GM12878 (cell line): ENCODE measurements around the gene TBCK. TPM values are rescaled to one million over a fixed set of nuclear protein-coding genes. Genes with fewer than 3 reads are reported as not detected.

Source experiments
- ATAC-seq: fragments of 200-7000 bp; cut with Tn5 transposase; 3 replicates; pipeline ENCODE4 v1.9.1; 2020; ENCODE audit warnings: mild to moderate bottlenecking, moderate library complexity
- BruUV-seq: library from RNA; stranded (reverse); fragments of 400-500 nt; replicated peaks from 2 replicates; lab custom pipeline; 2021; lab: Mats Ljungman, UMichigan
- CTCF ChIA-PET: fragments of 300-600 bp; sonication (Branson Sonifier 250); formaldehyde crosslinking; extraction: SDS; loops from one replicate; lab custom pipeline; 2021; ENCODE audit warnings: inconsistent platforms; lab: Yijun Ruan, JAX
- POLR2A ChIA-PET: fragments of 350-600 bp; formaldehyde crosslinking; extraction: SDS; loops from one replicate; lab custom pipeline; 2021; ENCODE audit warnings: inconsistent platforms; lab: Charles Lee
- RAD21 ChIA-PET: fragments of 300-600 bp; sonication (Branson Sonifier 250); formaldehyde crosslinking; loops from one replicate; lab custom pipeline; 2023; ENCODE audit warnings: antibody characterized with exemption; ENCODE audit not compliant: unreplicated experiment; lab: Charles Lee
- SMC1A ChIA-PET: fragments of 300-600 bp; sonication (Branson Sonifier 250); formaldehyde crosslinking; loops from one replicate; lab custom pipeline; 2023; ENCODE audit not compliant: unreplicated experiment, uncharacterized antibody; lab: Charles Lee
- DNase-seq: peaks from one replicate; pipeline ENCODE4 v3.0.0-alpha.2; 2011; ENCODE audit warnings: low read depth, low spot score
- FAIRE-seq: peaks from 3 replicates; lab custom pipeline; 2011; peaks lifted over from hg19 to GRCh38; lab: Jason Lieb, UNC
- H2AFZ ChIP-seq: 2 replicates; pipeline ENCODE4 v1.6.0; 2011; ENCODE audit warnings: low read depth, low read length, control low read depth; ENCODE audit not compliant: control insufficient read depth
- H3K27ac ChIP-seq: 2 replicates; pipeline ENCODE4 v1.5.1; 2011; ENCODE audit warnings: control low read depth; ENCODE audit not compliant: control insufficient read depth, insufficient read depth
- H3K27me3 ChIP-seq, 2 experiments: replicated peaks in 1 of 2; 2 replicates each; pipeline versions ENCODE4 v1.6.0 to v1.6.1; 2011; ENCODE audit warnings: low read length in 1 of 2; ENCODE audit not compliant: control insufficient read depth in 2 of 2, insufficient read depth in 2 of 2
- H3K36me3 ChIP-seq, 2 experiments: 2 replicates each; pipeline ENCODE4 v1.5.1; 2011; ENCODE audit warnings: low read length in 1 of 2; ENCODE audit not compliant: control insufficient read depth in 2 of 2, insufficient read depth in 2 of 2
- H3K4me1 ChIP-seq: 2 replicates; pipeline ENCODE4 v1.6.1; 2011; ENCODE audit warnings: mild to moderate bottlenecking, low read length, moderate library complexity, mixed read lengths; ENCODE audit not compliant: control insufficient read depth, insufficient read depth
- H3K4me2 ChIP-seq: 2 replicates; pipeline ENCODE4 v1.6.0; 2011; ENCODE audit warnings: control low read depth; ENCODE audit not compliant: control insufficient read depth, insufficient read depth
- H3K4me3 ChIP-seq: fragments of 200-600 bp; sonication (generic); 2 replicates; pipeline ENCODE4 v1.5.1; 2016
- H3K79me2 ChIP-seq: 2 replicates; pipeline ENCODE4 v1.6.0; 2011; ENCODE audit warnings: low read length; ENCODE audit not compliant: control insufficient read depth, insufficient read depth
- H3K9ac ChIP-seq: 2 replicates; pipeline ENCODE4 v1.8.0; 2011; ENCODE audit warnings: low read length, control low read depth, mixed read lengths; ENCODE audit not compliant: control insufficient read depth, insufficient read depth
- H3K9me3 ChIP-seq: replicated peaks from 3 replicates; pipeline ENCODE4 v1.5.1; 2011; ENCODE audit warnings: mild to moderate bottlenecking, low read length; ENCODE audit not compliant: control insufficient read depth, insufficient read depth
- H4K20me1 ChIP-seq: 2 replicates; pipeline ENCODE4 v1.6.0; 2011; ENCODE audit not compliant: control insufficient read depth, insufficient read depth
- BMI1 ChIP-seq: fragments of 450-650 bp; IDR thresholded peaks from 2 replicates; pipeline ENCODE4 v1.6.1; 2016; ENCODE audit warnings: mild to moderate bottlenecking, moderate library complexity, borderline replicate concordance
- EGR1 ChIP-seq, 2 experiments: IDR thresholded peaks; 1 replicate in 1 of 2; 2 replicates in 1 of 2; pipeline ENCODE4 v1.6.1; 2011 to 2012; ENCODE audit warnings: low read depth in 2 of 2, low read length in 2 of 2, borderline replicate concordance in 1 of 2, mild to moderate bottlenecking in 1 of 2, moderate library complexity in 1 of 2
- GATAD2B ChIP-seq: fragments of 450-650 bp; conservative IDR thresholded peaks from 2 replicates; pipeline ENCODE4 v1.6.1; 2017; ENCODE audit warnings: low read depth, mild to moderate bottlenecking, moderate library complexity
- MEF2B ChIP-seq: fragments of 450-650 bp; IDR thresholded peaks from 2 replicates; pipeline ENCODE4 v1.6.1; 2018; ENCODE audit warnings: mild to moderate bottlenecking, moderate library complexity; ENCODE audit not compliant: partially characterized antibody, poor library complexity, severe bottlenecking
- NFYA ChIP-seq: IDR thresholded peaks from 2 replicates; pipeline ENCODE4 v1.6.1; 2011; ENCODE audit warnings: low read depth, mild to moderate bottlenecking, low read length, improper control_type of control experiment, borderline replicate concordance
- NR2F1 ChIP-seq: fragments of 450-650 bp; conservative IDR thresholded peaks from 2 replicates; pipeline ENCODE4 v1.6.1; 2017; ENCODE audit warnings: mild to moderate bottlenecking
- PAX8 ChIP-seq: fragments of 450-650 bp; IDR thresholded peaks from 2 replicates; pipeline ENCODE4 v1.6.1; 2017; ENCODE audit warnings: mild to moderate bottlenecking, moderate library complexity
- WGBS: methylation state at CpG from one replicate; pipeline ENCODE4 v1.1.6; 2016; ENCODE audit warnings: low lambda C conversion rate; ENCODE audit not compliant: insufficient replicate concordance, insufficient coverage; ENCODE audit errors: missing lambda C conversion rate; 5-methylcytosine and 5-hydroxymethylcytosine counted together
- in situ Hi-C: fragments of 300-500 bp; cut with MboI; formaldehyde crosslinking; loops from 9 replicates; pipeline ENCODE4 v1.14.3; 2018; ENCODE audit warnings: mixed read lengths
- intact Hi-C: fragments of 100-400 bp; cut with micrococcal nuclease; formaldehyde crosslinking; loops from one replicate; pipeline ENCODE4 v1.14.2; 2022; ENCODE audit not compliant: unreplicated experiment
- polyA plus RNA-seq, 11 experiments: library from polyadenylated mRNA; depleted of rRNA in 4 of 11; unstranded in 6 of 11; stranded (reverse) in 5 of 11; fragments of >200 nt; fragmentation: Nextera tagmentation in 4 of 11; fragmentation: Illumina TruSeq in 1 of 11; extraction: Ambion mirVana in 4 of 11; extraction: Trizol in 1 of 11; gene quantifications; 1 replicate in 1 of 11; 2 replicates in 10 of 11; pipeline versions ENCODE4 v1.2.1 to v1.2.3, GENCODE V29; 2011 to 2016; ENCODE audit warnings: inconsistent platforms in 2 of 11, missing spikeins in 2 of 11, low read depth in 1 of 11
- total RNA-seq, 4 experiments: library from RNA; depleted of rRNA in 3 of 4; stranded (reverse); fragments of >200 nt in 3 of 4; fragmentation: Illumina TruSeq in 1 of 4; extraction: Trizol in 1 of 4; gene quantifications; 2 replicates each; pipeline versions ENCODE4 v1.2.1 to v1.2.3, GENCODE V29; 2013 to 2021
- TF ChIP-seq, protein P1 (sequence below): IDR thresholded peaks from 2 replicates; pipeline ENCODE4 v1.6.1; 2012; ENCODE audit warnings: low read depth, low read length, improper control_type of control experiment
- TF ChIP-seq, protein P2 (sequence below): IDR thresholded peaks from 2 replicates; pipeline ENCODE4 v1.6.1; 2012; ENCODE audit warnings: improper control_type of control experiment, low read depth, low read length; ENCODE audit not compliant: insufficient replicate concordance
- TF ChIP-seq, protein P3 (sequence below), 3 experiments: IDR thresholded peaks in 2 of 3; conservative IDR thresholded peaks in 1 of 3; 2 replicates each; pipeline ENCODE4 v1.5.1; 2011; ENCODE audit warnings: low read depth in 3 of 3, low read length in 3 of 3, mild to moderate bottlenecking in 3 of 3, control low read depth in 2 of 3, moderate library complexity in 2 of 3, inconsistent platforms in 1 of 3, mixed read lengths in 1 of 3; ENCODE audit not compliant: control insufficient read depth in 2 of 3, insufficient read depth in 1 of 3; ENCODE audit errors: extremely low read depth in 1 of 3

Gene TBCK
- total and polyA plus RNA-seq, 10 of the 15 experiments (the other 5 are each of a cell fraction or from before 2014, with no cell fraction given): 4.1 to 30.3 (median 20.2) TPM

DNA sequence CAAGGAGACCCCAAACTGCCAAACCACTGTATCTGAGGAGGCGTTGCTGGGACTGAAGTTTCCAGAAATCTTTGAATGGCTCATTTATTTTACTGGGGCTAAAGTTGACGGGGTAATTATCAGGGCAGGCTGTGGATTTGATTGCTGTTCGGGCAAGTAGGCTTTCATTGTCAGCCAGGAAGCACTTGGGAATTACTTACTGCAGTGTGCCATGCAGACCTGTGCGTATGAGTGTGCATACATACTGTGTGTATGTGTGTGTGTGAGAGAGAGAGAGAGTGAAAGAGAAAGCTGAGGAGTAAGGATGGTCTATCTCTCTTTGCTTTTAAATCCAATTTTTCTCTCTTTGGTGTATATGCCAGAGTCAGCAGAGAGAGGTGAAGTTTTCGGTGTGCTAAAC lies 298.0 kb downstream of the TBCK start:
- Histone ChIP-seq H3K4me3 (no peak overlapping the region), H3K27me3 (no peaks in the 10 kb centered on the region), H3K9ac (no peak overlapping the region), H4K20me1 (no peaks in the 10 kb centered on the region), H2AFZ (no peak overlapping the region), H3K4me1 (no peaks in the 10 kb centered on the region), H3K4me2 (no peak overlapping the region), H3K27ac (no peak overlapping the region), H3K79me2 (no peaks in the 10 kb centered on the region), H3K9me3 (no peaks in the 10 kb centered on the region; the same call in 2 of the 3 replicates), H3K36me3 (no peaks in the 10 kb centered on the region)
- 50% methylated on average over 5 of the region's 5 CpGs for WGBS
- BruUV-seq: no TSS peak
- ChIA-PET POLR2A (no interaction called here), RAD21 (no interaction called here), CTCF (no interaction called here), SMC1A (no interaction called here)
- DNase-seq (no peak), ATAC-seq (no peak), FAIRE-seq (no peak)
- TF ChIP-seq, protein P1, sequence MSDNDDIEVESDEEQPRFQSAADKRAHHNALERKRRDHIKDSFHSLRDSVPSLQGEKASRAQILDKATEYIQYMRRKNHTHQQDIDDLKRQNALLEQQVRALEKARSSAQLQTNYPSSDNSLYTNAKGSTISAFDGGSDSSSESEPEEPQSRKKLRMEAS: no peak
- intact Hi-C loops (no loop called here), in situ Hi-C loops (no loop called here)

DNA sequence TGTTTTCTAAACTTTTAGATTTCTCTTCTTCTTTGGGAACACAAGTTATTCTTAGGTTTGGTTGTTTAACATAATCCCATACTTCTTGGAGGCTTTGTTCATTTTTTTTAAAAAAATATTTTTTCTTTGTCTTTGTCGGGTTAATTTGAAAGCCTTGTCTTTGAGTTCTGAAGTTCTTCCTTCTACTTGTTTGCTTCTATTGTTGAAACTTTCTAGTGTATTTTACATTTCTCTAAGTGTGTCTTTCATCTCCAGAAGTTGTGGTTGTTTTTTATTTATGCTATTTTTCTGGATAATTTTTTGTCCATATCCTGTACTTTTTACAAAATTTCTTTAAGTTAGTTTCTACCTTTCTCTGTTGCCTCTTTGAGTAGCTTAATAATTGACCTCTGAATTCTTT lies 304.6 kb downstream of the TBCK start:
- 90% methylated on average over 1 of the region's 1 CpG for WGBS
- no peak for ATAC-seq
- TF ChIP-seq NFYA (no peak), GATAD2B (no peak), PAX8 (no peak), EGR1 (IDR thresholded peaks at IDR 0.05; ENCODE audit: borderline replicate concordance in 1 of 2, low read depth in 2 of 2, low read length in 2 of 2) (no peak), BMI1 (no peak), NR2F1 (no peak), MEF2B (no peak)
- TF ChIP-seq, protein P2, sequence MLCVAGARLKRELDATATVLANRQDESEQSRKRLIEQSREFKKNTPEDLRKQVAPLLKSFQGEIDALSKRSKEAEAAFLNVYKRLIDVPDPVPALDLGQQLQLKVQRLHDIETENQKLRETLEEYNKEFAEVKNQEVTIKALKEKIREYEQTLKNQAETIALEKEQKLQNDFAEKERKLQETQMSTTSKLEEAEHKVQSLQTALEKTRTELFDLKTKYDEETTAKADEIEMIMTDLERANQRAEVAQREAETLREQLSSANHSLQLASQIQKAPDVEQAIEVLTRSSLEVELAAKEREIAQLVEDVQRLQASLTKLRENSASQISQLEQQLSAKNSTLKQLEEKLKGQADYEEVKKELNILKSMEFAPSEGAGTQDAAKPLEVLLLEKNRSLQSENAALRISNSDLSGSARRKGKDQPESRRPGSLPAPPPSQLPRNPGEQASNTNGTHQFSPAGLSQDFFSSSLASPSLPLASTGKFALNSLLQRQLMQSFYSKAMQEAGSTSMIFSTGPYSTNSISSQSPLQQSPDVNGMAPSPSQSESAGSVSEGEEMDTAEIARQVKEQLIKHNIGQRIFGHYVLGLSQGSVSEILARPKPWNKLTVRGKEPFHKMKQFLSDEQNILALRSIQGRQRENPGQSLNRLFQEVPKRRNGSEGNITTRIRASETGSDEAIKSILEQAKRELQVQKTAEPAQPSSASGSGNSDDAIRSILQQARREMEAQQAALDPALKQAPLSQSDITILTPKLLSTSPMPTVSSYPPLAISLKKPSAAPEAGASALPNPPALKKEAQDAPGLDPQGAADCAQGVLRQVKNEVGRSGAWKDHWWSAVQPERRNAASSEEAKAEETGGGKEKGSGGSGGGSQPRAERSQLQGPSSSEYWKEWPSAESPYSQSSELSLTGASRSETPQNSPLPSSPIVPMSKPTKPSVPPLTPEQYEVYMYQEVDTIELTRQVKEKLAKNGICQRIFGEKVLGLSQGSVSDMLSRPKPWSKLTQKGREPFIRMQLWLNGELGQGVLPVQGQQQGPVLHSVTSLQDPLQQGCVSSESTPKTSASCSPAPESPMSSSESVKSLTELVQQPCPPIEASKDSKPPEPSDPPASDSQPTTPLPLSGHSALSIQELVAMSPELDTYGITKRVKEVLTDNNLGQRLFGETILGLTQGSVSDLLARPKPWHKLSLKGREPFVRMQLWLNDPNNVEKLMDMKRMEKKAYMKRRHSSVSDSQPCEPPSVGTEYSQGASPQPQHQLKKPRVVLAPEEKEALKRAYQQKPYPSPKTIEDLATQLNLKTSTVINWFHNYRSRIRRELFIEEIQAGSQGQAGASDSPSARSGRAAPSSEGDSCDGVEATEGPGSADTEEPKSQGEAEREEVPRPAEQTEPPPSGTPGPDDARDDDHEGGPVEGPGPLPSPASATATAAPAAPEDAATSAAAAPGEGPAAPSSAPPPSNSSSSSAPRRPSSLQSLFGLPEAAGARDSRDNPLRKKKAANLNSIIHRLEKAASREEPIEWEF: no peak
- TF ChIP-seq, protein P3, sequence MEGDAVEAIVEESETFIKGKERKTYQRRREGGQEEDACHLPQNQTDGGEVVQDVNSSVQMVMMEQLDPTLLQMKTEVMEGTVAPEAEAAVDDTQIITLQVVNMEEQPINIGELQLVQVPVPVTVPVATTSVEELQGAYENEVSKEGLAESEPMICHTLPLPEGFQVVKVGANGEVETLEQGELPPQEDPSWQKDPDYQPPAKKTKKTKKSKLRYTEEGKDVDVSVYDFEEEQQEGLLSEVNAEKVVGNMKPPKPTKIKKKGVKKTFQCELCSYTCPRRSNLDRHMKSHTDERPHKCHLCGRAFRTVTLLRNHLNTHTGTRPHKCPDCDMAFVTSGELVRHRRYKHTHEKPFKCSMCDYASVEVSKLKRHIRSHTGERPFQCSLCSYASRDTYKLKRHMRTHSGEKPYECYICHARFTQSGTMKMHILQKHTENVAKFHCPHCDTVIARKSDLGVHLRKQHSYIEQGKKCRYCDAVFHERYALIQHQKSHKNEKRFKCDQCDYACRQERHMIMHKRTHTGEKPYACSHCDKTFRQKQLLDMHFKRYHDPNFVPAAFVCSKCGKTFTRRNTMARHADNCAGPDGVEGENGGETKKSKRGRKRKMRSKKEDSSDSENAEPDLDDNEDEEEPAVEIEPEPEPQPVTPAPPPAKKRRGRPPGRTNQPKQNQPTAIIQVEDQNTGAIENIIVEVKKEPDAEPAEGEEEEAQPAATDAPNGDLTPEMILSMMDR (IDR thresholded peaks at IDR 0.05 in 2 of 3, conservative IDR thresholded peaks at IDR 0.05 in 1 of 3; ENCODE audit: control insufficient read depth in 2 of 3, extremely low read depth in 1 of 3, insufficient read depth in 1 of 3, low read depth in 3 of 3, low read length in 3 of 3): no peak

More for the DNA sequence above, 304.6 kb downstream of the TBCK start:
- ChIA-PET SMC1A (interaction anchor here (0.9 kb wide), 1 partner anchor 11 kb away, joined by 3 read pairs; no protein-coding TSS in a partner anchor), CTCF (no interaction called here), POLR2A (no interaction called here), RAD21 (no interaction called here)
- H3K36me3 ChIP-seq: no peaks in the 10 kb centered on the region
- no peaks in the 10 kb centered on the region for H3K79me2 ChIP-seq
- H3K9me3 ChIP-seq: peaks cover 4% of the 10 kb centered on the region; the same call in 2 of the 3 replicates
- FAIRE-seq (no peak), DNase-seq (no peak)
- no peak overlapping the region for H3K9ac ChIP-seq
- H3K4me3 ChIP-seq: no peak overlapping the region
- no peaks in the 10 kb centered on the region for H3K27me3 ChIP-seq
- H3K4me1 ChIP-seq: no peaks in the 10 kb centered on the region
- BruUV-seq: no TSS peak
- in situ Hi-C loops (no loop called here), intact Hi-C loops (no loop called here)
- H2AFZ ChIP-seq: no peak overlapping the region
- no peaks in the 10 kb centered on the region for H4K20me1 ChIP-seq
- H3K27ac ChIP-seq: no peak overlapping the region
- no peak overlapping the region for H3K4me2 ChIP-seq
